Glomerular visceral epithelial cell (primary cell): ENCODE data around the gene SMIM38.
"Not testable (repeated sequence)": the region's sequence is repeated elsewhere in the genome, so short reads cannot be mapped to it uniquely, and the experiment has no call there.

Experiments used
- DNase-seq: peaks from one replicate; pipeline ENCODE4 v3.0.0-alpha.2; 2016; ENCODE audit errors: extremely low spot score

The SMIM38 gene

GRCh38 chr11:69140161-69140560, 15.6 kb upstream of the SMIM38 start:
- not testable (repeated sequence) for DNase-seq

- DNase-seq = no peak
Measured at GRCh38 chr11:69140635-69141034, 15.1 kb upstream of the SMIM38 start.

GRCh38 chr11:69141742-69142141, 14.0 kb upstream of the SMIM38 start:
- DNase-seq = no peak

- DNase-seq = no peak
Measured at GRCh38 chr11:69142895-69143294, 12.8 kb upstream of the SMIM38 start.

GRCh38 chr11:69144316-69145049, 11.3 kb upstream of the SMIM38 start:
- DNase-seq = peak; percentile 25

- peak; percentile 12 for DNase-seq
Measured at GRCh38 chr11:69145050-69145380, 10.7 kb upstream of the SMIM38 start.

GRCh38 chr11:69148377-69148762, 7.4 kb upstream of the SMIM38 start:
- no peak for DNase-seq

GRCh38 chr11:69148806-69149205, 6.9 kb upstream of the SMIM38 start:
- DNase-seq = no peak

- peak; percentile 24 for DNase-seq
Measured at GRCh38 chr11:69149338-69150045, 6.2 kb upstream of the SMIM38 start.

GRCh38 chr11:69150175-69150574, 5.6 kb upstream of the SMIM38 start:
- no peak for DNase-seq

GRCh38 chr11:69151836-69152235, 3.9 kb upstream of the SMIM38 start:
- no peak for DNase-seq

- DNase-seq = no peak
Measured at GRCh38 chr11:69152733-69153421, 2.9 kb upstream of the SMIM38 start.

- DNase-seq = peak; percentile 26
Measured at GRCh38 chr11:69153661-69154060, 2.1 kb upstream of the SMIM38 start.

- no peak for DNase-seq
Measured at GRCh38 chr11:69154211-69154913, 1.4 kb upstream of the SMIM38 start.

- DNase-seq = no peak
Measured at GRCh38 chr11:69154938-69155301, 815 bp upstream of the SMIM38 start.

- no peak for DNase-seq
Measured at GRCh38 chr11:69156235-69156639, 502 bp downstream of the SMIM38 start.

- DNase-seq = no peak
Measured at GRCh38 chr11:69156673-69157155, 979 bp downstream of the SMIM38 start.

GRCh38 chr11:69157156-69157821, 1.6 kb downstream of the SMIM38 start:
- DNase-seq = no peak

- DNase-seq = no peak
Measured at GRCh38 chr11:69157822-69158231, 2.1 kb downstream of the SMIM38 start.

- no peak for DNase-seq
Measured at GRCh38 chr11:69158301-69159149, 2.8 kb downstream of the SMIM38 start.
